ENCODE measurements around the gene PON3.
"Not testable (repeated sequence)": the region's sequence is repeated elsewhere in the genome, so short reads cannot be mapped to it uniquely, and the experiment has no call there.

Gene PON3

DNA sequence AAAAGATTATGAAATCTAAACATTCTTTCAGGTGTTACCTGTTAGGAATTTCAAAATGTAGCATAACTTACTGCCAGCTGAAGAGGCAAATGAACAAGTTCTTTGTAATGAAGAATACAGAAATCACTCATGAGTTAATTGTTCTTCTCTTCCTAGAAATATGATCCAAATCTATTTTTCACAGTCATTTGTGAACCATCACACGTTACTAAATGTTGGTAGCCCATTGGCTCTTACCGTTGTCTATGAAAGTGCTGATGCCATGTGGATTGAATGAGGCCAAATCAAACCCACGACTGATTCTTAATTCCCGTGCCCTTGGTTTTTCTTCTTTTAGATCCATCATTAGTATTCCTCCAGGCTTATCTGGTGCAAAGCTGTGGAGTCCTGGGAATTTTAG, 15.9 kb upstream of the PON3 start:
- no peak for DNase-seq (ENCODE audit: low read depth, low spot score)

DNA sequence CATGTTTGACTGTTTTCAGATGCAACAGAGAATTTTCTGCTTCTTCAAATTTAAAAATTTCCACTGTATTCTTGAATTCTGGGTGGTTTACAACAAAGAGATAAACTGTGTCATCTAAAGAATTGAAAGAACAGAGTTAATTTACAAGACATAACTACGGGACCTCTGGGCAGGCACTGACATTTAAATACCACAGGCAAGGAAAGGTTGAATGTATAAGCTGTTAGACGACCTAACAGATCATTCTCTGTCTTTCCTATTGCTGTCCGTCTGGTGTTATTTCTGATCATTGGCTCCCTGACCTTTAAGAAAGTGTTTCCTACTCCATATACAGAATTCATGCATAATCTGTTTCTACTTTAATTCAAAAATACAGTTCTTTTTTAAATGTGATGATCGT, 15.5 kb upstream of the PON3 start:
- no peak for DNase-seq (ENCODE audit: low read depth, low spot score)

DNA sequence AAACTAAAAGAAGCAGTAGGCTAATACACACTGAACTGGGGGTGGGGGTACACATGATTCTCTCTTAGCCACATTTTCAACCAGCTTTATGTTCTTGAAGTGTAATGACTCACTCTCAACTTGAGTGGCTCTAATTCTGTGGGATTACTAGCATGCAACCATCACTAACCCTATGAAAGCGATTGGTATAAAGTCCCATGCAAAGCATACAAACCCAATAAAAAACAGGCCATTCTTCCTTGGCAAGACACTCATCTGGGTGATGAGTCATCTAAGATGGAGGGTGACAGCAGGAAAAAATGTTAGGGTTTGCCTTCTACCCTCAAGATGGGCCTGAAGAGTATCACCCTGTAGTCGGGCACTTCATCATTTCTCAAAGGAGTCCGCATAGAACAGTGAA, 14.9 kb upstream of the PON3 start:
- peak; percentile 41 for DNase-seq (ENCODE audit: low read depth, low spot score)

DNA sequence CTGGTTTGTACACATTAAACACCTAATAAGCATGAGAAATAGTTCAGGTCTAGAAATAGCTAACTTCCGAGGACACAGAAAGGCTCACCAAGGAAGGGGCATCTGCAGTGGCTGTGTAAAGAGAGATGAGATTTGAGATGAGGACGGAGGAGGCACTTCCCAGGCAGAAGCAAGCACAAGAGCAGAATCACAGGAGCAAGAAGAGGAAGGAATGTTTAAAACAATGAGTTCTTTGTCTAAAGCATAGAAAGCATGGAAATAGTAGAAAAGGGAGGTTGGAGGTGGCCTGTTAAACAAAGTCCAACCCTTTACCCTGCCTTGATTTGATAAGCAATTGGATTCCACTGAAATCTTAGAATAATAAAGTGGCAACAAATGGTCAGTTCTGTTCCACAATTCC, 11.6 kb upstream of the PON3 start:
- no peak for DNase-seq (ENCODE audit: low read depth, low spot score)

DNA sequence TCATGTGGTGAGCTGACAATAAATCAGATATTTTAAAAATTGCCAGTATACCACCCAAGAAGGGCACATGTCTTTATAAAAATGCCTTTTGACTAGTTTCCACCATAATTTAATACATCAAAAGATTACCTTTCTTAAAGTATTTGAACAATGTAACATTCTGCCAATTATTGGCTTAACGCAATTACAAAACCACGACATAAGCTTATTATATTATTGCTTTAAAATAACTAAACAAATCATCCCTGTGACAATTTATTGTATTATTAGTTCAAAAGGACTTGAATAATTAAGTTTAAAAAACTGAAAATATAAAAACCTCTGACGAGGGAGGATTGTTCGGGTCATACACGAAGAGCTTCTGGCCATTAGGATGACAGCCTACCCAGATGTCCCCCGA, 9.6 kb upstream of the PON3 start:
- no peak for DNase-seq (ENCODE audit: low read depth, low spot score)

DNA sequence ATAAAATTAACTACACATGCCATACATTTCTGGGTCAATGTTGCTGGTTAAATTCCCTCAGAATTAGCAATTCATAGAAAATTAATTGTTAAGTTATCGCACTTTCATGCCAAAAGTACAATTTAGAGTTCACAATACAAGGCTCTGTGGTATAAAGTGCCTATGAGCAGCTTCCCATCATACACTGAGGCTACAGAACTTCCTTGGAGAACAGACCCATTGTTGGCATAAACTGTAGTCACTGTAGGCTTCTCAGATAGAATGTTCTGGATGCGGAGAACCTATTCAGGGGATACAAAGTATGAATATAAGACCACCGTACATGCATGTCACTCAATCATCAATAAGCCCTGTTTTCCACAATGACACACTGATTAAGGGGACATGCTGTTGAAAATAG, 9.0 kb upstream of the PON3 start:
- no peak for DNase-seq (ENCODE audit: low read depth, low spot score)

DNA sequence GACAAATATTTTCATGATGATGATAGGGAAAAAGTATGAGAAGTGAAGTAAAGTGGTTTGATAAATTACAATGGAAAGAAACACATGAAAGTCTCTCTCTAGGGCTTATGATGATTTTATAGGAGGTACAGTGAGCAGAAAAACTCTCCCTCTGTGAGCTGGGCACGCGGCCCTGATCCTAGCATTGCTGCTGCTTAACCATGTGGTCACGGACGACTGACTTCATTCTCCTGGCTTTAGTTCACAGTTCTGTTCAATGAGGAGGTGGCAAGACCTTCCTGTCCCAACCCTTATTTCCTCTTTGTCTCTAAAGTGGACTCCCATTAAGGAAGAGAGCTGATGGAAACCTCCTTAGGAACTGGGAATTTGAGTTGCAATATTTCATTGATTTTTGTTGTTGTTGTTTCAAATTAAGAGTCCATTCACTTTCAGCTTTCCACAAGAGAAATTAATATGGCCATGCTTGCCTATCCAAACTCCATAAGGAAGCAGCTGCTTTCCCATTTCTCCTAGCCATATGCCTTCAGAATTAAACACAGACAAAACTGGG, 8.2 kb upstream of the PON3 start:
- DNase-seq (ENCODE audit: low read depth, low spot score), result peak; percentile 78

DNA sequence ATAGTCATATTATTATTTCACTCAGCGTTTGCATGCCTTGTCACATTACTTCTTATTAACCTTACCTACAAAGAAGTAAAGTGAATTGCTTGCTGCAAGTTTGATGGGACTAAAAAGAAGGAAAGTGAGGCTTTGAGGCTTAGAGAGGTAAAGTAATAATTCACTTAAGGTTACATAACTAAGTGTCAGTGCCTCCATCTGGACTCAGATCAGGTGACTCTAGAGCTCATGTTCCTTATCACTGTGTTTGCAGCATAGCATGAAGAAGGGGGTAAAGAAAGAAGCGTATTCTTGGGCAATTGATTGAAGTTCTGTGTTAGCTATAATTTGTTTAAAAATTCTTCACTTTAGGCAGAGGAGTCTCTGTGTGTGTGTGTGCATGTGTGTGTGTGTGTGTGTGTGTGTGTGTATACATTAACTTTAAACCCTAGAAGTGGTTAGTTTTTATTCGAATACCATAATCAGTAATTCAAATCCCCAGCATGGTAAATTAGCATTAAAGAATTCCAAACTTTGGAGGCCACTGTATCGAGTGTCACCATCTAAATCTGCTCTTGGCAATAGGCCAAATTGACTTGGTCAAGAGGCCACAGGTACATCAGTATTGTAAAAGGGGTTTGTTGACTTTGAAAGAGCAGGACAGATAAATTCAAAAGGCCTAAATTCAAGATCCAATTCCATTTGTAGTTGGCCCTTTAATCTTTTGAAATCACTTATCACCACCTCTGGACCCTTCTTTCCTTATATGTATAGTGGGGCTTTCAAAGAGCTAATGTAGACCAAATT, 2.2 kb upstream of the PON3 start:
- no peak for DNase-seq (ENCODE audit: low read depth, low spot score)

DNA sequence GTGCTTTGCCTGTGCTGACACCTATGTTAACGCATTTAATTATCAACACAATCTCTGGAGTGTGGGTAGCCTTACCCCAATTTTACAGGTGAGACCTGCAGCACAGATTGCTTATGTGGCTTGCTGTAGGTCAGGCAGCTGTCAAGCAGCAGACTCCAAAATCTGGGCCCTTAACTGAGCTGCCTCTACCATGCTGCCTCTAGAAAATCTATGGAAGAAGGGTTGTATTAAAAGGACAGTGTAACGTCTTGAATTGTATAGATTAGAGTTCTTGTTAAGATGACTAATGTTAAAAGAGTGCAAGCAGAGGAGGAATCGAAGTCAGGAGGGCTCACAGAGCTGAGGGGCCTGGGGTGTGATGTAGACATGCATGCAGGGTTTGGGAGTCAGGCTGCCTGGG, 1.2 kb upstream of the PON3 start:
- no peak for DNase-seq (ENCODE audit: low read depth, low spot score)

DNA sequence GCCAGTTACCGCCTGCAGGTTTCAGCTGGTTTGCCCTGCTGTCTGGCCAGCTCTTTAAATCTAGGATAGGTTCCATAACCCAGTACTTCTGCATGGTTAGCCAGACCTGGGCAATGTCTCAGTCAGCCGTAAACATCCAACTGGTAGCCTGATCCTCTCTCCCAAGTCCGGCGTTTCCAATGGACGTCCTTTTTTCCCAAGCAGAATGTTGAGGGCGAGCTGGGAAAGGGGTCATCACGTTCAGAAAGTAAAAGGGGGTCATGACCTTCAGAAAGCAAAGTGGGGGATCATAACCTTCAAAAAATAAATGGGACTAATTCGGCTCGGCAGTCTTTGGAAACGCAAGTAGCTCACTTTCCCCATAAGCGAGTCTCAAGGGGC, 430 bp downstream of the PON3 start:
- DNase-seq (ENCODE audit: low read depth, low spot score), result no peak

DNA sequence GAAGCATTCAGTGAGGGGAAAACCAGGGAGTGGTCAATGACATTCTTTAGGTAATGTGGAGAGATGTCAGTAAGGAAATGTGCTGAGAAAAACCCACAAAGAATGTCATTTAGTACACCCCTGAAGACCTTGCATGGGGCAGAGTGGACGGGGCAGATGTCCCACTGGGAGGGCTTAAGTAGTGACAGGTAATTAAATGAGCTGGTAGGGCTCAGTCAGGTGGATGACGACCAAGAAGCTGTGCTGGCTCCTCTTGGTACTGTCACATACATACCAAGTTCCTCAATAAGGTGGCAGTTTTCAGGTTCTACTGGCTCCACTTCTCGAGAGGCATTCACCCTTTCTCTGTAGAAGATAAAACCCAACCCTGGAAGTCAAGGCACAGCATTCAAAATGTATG, 1.8 kb downstream of the PON3 start:
- no peak for DNase-seq (ENCODE audit: low read depth, low spot score)

DNA sequence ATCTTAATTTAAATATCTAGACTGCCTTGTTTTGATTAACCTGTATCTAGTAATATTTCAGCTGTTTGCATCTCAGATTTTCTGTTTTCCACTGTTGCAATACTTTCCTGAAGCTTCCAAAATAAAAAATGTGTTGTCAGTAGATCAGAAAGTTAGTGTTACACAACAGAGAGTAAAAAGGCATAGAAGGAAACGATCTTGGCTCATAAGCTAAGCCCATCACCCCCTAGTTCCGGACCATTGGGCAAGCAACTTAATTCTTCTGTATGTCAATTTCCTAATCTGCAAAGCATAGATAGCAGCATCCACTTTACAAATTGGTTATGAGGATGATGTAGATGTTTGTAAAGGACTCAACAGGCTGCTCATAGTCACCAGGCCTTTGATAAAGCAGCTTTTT, 4.4 kb downstream of the PON3 start:
- DNase-seq (ENCODE audit: low read depth, low spot score), result no peak

DNA sequence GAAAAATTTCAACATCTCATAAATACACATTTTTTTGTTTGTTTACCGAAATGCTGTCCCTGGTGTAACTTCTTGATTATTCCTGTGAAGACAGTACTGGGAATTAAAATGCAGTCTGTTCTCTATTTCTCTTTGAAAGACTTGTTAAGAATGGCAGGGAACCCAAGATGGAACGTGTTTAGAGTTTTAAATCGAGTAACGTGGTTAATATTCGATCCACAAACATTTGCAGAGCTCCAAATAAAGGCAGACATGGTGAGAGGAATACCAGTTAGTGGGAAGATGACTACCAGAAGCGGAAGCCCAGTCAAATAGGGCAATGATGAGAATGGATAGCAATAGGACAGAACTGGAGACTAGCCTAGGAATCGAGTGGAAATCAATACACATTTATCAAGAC, 6.7 kb downstream of the PON3 start:
- no peak for DNase-seq (ENCODE audit: low read depth, low spot score)

DNA sequence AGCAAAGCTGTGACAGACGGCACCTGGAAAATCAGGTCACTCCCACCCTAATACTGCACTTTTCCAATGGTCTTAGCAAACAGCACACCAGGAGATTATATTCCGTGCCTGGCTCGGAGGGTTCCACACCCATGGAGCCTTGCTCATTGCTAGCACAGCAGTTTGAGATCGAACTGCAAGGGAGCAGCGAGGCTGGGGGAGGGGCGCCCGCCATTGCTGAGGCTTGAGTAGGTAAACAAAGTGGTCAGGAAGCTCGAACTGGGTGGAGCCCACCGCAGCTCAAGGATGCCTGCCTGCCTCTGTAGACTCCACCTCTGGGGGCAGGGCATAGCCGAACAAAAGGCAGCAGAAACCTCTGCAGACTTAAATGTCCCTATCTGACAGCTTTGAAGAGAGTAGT, 16.7 kb downstream of the PON3 start:
- not testable (repeated sequence) for DNase-seq (ENCODE audit: low read depth, low spot score)

DNA sequence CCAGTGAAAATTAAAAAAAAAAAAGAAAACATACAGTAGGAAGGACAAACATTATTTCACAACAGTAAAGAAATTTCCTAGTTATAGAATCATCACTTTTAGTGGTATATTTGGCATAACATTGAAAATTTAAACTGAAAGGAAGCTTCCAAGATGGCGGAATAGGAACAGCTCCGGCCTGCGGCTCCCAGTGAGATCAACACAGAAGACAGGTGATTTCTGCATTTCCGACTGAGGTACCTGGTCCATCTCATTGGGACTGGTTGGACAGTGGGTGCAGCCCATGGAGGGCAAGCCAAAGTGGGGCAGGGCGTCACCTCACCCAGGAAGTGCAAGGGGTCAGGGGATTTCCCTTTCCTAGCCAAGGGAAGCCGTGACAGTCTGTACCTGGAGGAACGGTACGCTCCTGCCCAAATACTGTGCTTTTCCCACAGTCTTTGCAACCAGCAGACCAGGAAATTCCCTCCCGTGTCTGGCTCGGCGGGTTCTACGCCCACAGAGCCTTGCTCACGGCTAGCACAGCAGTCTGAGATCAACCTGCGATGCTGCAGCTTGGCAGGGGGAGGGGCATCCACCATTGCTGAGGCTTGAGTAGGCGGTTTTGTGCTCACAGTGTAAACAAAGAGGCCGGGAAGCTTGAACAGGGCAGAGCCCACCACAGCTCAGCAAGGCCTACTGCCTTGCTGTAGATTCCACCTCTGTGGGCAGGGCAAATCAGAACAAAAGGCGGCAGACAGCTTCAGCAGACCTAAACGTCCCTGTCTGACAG, 19.4 kb downstream of the PON3 start:
- DNase-seq (ENCODE audit: low read depth, low spot score), result no peak

DNA sequence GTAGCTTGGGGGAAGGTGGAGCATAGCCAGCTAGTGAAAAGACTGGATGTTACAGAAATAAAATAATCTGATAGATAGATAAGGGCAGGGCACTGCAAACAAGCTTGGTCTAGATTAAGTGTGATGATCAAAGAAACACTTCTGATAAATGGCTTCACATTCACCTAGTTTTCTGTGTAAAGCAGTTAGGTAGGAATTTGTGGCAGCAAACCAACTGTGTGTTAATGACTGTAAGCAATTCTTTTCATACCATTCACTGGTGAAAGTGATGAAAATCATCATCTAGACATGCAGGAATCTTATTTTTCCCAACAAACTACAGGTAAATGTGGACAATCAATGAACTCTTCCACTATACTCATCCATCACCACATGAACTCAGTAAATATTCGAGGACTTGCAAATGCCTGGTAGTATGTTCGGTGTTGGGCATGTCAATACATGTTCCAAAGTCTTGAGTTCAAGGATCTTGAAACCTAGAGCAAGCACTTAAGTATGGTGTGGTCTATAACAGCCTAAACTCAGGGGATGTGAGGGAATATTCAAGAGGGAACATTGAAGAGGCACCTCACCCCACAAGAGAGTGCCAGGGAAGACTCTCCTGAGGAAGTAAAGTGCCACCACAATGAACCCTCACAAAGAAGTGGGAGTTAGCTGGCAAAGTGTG, 20.5 kb downstream of the PON3 start:
- peak; percentile 48 for DNase-seq (ENCODE audit: low read depth, low spot score)

DNA sequence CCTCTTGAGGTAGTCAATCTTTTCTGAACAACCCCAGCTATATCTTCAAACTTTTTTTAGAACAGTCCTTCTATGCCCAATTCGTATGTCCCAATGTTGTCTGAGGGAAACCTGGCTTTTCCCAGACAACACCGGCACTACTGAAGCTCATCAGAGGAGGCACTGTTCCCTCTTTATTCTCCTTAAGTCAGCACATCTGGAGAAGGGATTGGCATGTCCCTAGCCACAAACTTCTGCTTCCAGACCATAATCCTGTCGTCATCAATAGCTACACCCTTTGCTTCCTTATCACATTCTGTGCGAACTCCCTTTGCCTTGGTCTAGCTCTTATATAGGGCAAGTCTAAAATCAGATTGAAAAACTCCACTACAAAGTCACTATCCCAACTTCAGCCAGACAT, 22.9 kb downstream of the PON3 start:
- DNase-seq (ENCODE audit: low read depth, low spot score), result no peak

DNA sequence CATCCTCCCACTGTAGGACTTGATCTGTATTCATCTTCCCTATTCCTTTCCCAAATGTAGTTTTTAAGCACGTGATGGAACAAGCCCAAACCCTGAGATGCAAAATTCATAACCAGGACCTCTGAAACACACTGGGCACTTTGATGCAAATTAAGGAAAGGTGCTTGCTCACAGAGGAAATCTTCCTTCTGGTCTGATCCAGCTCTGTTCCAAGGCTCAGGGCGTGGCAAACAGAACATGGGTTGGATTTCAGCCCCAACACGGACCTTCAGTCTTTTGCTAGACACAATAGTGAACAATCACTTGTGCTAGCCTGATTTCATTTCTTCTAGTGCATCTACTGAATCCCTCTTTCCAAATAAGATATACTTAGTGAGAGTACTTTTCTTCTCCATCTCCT, 27.9 kb downstream of the PON3 start:
- no peak for DNase-seq (ENCODE audit: low read depth, low spot score)

DNA sequence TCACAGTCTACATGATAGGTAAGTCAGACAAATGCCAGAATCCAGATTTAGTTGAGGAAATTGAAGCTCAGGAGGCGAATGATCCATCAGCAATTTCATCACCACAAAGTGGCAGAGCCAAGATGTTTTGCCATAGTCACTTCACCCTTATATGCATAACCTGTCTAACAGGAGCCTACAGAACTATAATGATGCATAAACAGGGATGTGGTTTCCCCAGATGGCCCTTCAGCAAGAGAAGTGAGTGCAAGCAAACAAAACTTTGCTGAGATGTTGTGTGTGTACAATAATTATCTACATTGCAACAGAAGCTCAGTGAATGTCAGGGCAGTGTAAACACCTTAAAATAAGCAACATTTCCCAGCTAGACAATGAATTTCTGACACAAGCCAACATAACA, 28.6 kb downstream of the PON3 start:
- DNase-seq (ENCODE audit: low read depth, low spot score), result no peak

DNA sequence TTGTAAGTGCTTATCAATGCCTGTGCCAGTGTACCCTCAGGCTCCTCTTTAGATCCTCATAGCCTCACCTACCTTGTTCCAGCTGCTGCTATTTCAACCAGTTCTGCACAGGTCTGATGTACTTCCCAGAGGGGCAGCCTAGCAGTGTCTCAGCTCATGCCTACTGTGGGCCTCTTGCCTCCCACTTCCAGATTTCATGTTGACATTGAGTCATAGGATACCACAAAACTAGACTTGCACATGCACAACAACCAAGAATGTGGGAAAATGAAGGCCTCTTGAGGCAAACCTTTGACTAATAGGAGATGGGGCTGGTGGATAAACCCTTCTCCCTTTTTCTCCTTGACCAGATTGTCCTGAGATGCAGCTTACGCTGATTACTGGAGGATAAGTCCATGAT, 31.0 kb downstream of the PON3 start:
- peak; percentile 39 for DNase-seq (ENCODE audit: low read depth, low spot score)

DNA sequence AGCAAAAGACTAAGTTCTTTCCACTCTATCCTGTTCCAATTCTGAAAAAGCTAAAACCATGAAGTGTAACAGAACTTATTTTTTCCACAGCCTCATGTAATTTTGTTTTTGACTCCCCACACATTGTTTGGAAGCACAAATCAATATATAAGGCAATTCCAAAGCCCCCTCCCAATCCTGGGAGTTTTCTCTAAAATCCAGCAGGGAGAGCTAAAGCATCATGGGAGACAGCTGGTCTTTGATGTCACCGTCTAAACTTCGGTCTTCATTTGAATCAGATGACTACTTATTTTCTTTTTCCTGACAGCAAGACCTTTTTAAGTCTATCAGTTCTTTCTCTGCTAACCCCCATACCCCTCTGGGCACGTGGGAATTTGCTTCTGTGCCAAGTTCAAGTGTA, 38.6 kb downstream of the PON3 start:
- DNase-seq (ENCODE audit: low read depth, low spot score), result no peak

DNA sequence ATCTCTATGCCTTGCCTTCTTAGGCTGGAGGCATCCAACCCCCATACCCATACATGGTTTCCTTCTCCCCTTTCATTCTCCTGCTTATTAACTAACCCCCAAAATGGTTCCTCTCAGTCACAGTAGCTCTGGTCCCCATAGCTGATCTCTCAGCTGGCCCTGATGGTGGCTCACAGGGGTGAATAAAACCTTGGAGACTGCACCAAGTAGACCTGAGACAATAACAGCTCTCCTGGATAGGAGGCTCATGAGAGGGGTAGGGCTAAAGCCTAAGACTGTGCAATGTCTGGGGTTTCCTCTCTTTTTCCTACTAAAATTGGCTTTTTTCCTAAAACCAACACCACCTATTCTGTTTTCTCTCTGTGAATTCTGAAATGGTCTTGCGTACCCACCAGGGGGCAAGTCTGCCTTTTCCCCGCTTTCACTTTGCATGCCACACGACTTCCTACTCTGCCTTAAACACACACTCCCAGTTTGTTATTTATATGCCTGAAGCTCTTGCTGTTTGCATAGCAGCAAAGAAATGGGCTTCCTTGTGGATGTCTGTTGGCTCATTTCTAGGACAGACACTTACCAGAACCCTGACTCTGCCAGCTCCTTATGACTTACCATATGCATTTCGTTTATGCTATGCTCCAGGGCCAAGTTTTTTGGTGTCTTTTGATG, 53.4 kb downstream of the PON3 start:
- no peak for DNase-seq (ENCODE audit: low read depth, low spot score)
